Stimulated activated CD8-positive, alpha-beta memory T cell treated with anti-CD3 and anti-CD28 coated beads, Interleukin-7, amount 100 ng/mL, for 1 hour (primary cell): ENCODE results near the gene GSG1L.

Experiments used
- DNase-seq, 2 donors: peaks; one replicate each; pipeline ENCODE4 v3.0.0-alpha.2; 2020; ENCODE audit warnings: low read depth in 2 of 2

GSG1L gene

GRCh38 chr16:27791404-27791719 lies 272.2 kb downstream of the GSG1L start:
- no peak for DNase-seq

- DNase-seq: no peak
These were observed 272.7 kb downstream of the GSG1L start for GRCh38 chr16:27790546-27791403.

DNA sequence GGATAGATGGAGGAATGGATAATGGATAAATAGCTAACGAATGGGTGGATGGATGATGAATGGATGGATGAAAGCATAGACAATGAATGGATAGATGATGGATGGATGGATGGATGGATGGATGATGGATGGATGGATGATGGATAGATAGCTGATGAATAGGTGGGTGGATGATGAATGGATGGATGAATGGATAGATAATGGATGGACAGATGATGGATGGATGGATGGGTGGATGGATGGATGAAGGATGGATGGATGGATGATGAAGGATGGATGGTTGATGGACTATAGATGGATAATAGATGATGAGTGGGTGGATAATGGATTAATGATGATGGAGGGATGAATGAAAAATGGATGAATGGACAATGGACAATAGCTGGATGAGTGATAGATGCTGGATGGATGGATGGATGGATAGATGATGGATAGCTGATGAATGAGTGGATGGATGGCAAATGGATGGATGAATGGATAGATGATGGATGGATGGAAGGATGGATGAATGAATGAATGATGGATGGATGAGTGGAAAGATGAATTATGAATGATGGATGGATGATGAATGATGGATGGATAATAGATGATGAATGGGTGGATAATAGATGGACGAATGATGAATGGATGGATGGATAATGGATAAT lies 273.8 kb downstream of the GSG1L start:
- no peak for DNase-seq

- no peak for DNase-seq
These were observed 274.4 kb downstream of the GSG1L start for GRCh38 chr16:27789150-27789549.

GRCh38 chr16:27787665-27788064 lies 275.8 kb downstream of the GSG1L start:
- no peak for DNase-seq

DNA sequence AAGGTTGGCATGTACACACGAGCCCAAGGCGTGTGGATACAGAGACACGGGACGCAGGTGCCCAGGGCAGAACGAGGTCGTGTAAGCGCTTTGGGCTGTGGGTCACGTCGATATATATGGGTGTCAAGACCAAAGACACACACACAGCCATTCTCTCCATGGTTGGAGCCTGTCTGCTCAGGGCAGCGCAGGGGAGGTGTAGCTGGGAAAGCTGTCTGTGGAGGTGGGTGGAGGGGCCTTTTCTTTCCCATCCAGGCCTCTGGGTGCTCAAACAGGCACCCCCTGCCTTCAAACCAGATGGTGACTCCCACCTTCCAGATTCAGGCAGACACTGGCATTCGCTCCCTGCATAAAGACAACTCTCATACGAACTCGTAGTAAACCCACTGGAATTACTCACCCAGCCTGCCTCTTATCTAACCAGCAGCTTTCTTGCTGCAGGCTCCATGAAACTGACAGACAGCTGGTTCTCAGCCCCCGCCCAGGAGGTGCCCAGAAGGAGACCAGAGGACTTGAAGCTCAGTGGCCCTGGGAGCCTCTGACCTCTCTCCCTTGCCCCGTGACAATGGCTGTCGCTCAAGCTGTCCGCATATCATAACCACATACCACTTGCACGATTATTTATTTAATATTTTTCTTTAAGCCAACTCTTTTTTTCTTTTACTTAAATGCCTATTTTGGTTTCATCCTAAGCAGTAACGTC lies 276.4 kb downstream of the GSG1L start:
- DNase-seq: no peak

DNA sequence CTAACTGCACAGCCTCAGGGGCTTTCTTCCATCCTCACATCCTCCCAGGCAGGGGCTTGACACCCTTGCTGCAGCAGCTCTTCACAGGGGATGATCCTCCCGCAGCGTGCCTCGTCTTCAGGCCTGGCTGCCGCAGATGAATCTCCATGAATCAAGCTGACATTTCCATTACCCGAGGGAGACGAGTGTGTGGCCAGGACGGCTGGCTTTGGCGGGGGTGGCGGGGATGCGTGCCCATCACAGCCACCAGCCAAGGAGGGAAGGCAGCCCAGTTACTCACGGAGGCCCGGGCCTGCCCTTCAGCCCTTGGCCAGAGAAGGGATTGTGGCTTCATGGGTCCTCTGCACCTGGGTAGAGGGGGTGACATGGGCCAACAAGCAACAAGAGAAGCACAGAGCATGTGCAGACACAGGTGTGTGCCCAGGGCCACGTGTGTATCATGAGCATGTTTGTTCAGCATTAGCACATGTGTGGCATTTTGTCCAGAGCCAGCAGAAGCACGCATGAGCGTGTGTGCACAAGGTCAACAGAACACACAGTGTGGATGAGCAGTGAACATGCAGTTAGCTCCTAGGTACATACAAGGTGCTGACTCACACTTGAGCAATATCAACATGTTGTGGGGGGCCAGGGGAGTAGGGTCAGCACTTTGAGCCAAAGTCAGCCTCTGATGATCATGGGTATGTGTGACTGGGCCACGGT lies 277.1 kb downstream of the GSG1L start:
- no peak for DNase-seq

GRCh38 chr16:27785307-27785678 lies 278.2 kb downstream of the GSG1L start:
- DNase-seq: no peak

DNA sequence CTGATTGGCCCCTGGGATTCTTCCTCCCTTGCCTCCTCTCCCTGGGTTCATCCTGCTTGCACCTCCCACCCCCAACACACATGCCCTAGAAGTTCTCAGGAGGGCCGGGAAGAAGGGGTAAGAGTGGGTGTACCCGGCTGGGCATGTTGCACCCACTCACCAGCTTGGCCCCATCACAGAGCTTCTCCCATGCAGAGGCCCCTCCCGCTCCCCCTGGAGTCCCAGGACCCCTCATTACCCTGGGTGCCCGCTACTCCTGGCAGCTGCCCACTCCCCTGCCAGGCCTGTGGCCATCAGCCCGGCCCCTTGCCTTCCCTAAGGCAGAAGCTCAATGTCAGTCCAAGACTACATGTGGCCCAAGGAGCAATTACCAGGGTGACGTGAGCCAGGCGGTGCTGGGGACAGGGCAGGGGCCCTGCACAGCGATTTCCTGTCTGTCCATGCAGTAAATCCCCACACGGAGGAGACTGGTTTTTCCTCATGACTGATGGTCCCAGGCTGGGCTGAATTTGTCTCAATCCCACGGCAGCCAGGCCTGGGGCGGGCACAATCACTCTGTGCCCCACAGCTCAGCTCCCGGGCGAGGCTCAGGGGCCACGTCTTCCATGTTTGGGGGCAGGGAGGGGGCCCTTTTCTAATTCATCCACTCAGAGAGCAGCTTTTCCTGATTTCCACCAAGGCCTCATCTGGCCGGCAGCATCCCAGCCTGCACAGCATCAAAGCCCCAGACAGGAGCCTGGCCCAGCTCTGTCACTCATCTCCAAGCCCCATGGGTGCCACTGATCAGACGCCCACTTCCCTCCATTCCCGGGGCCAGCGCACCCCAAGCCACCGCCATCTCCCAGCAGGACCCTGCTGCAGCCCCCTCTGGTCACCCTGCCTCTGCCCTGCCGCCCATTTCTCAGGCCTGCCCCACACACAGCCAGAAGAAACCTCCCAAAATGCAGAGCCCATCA lies 278.9 kb downstream of the GSG1L start:
- no peak for DNase-seq

GRCh38 chr16:27781981-27782880 lies 281.3 kb downstream of the GSG1L start:
- no peak for DNase-seq

- no peak for DNase-seq
These were observed 282.4 kb downstream of the GSG1L start for GRCh38 chr16:27781195-27781524.

- DNase-seq: no peak
These were observed 282.9 kb downstream of the GSG1L start for GRCh38 chr16:27780468-27781194.

DNA sequence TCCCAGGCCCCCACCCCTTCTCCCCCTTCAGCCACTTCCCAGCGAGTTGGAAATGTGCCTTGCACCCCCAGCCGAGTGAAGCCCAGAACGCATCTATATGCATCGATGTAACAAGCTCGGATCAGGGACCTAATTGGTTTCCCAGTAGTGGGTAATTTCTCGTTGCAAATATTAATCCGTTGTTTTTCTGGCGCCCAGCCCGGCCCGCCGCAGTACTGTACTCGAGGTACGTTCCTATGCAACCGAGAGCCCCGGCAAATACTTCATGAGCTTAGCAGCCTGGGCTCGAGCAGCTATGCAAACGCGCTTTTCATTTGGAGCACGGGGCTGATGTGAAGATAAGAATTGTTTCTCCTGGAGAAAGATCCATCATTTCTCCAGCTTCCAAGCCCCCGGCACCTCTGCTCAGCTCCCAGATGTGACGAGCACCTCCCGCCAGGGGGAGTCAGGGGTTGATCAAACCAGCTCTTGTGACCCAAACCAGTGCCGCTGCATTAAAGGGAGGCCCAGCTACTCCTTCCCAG lies 283.8 kb downstream of the GSG1L start:
- DNase-seq: no peak

- no peak for DNase-seq
These were observed 284.5 kb downstream of the GSG1L start for GRCh38 chr16:27778926-27779570.

DNA sequence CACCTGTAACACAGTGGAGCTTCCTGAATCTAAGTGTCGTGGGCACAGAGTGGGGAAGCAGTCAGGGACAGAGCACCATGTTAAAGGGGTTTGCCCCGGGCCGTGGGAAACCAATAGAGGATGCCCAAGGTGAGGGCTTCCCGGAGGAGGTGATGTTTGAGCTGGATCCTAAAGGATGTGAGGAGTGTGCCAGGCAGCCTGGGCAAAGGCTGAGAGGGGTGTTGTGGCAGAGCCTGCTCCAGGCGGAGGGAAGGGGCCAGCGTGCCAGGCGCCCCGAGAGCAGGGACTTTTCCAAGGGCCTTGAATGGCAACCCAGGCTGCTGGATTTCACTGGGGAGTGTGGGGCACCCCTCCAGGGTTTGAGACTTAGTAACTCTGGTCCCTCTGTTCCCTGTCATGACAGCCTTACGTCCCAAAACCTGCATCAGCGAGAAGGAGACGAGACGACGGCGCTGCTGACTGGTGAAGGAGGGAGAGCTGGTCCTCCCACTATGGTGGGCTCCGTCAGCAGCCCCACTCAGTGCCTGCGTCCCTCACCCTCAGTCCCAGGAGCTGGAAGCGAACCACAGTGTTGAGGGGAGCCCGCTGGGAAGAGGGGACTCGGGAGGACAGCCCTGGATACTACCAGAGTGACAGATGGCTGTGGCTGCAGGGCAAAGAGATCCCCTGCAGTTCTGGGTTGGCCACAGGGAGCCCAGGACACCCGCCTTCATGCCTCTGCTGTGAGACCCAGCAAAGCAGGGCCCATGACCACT lies 285.2 kb downstream of the GSG1L start:
- DNase-seq: no peak

DNA sequence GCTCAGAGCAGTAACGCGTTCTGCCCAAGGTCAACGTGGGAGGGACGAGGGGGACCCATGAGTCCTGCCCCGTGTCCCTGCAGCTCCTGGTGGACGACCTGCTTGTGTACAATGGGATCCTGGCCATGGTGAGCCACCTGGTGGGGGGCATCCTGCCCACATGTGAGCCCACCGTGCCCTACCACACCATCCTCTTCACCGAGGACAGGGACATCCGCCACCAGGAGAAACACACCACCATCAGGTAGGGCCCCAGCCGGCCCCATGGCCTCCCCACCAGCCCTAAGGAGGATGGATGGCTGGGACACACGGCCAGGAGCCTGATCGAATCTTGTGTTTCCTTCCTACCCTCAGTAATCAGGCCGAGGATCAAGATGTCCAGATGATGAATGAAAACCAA lies 286.0 kb downstream of the GSG1L start:
- DNase-seq: no peak

DNA sequence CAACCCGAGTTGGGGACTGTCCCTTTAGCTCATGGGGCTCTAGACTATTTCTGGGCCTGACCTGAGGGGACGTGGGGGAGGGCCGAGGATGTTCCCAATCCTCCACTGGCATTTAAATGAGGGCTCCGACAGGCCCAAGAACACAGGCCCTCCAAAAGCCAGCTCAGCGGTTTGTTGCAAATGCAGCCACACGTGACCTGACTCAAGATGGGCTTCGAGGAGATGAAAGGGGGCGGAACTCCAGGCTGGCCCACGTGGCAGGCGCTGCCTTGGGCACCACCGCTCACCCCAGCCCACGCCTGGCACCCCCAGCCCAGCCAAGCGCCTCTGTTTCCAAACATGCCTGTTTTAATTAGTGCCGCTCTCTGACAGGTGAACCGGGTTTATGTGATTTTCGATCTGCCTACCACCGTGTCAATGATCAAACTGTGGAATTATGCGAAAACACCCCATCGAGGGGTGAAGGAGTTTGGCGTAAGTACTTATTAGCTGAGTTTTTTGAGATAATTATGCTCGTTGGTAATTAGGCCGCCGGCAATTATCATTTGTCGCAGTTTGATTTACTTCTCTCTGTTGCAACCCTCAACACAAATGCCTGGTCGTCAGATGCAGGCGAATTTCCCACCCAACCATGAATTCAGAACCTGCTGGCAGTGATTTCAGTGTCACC lies 286.8 kb downstream of the GSG1L start:
- no peak for DNase-seq

- DNase-seq: no peak
These were observed 288.3 kb downstream of the GSG1L start for GRCh38 chr16:27775254-27775653.
